SU-DHL-6 (cell line): Measurements from ENCODE around the gene ABR.

Experiments used
- EZH2phosphoT487 ChIP-seq: fragments of 200-600 bp; sonication (generic), shearing (Covaris generic); conservative IDR thresholded peaks from 2 replicates; pipeline ENCODE4 v1.6.1; 2018; ENCODE audit warnings: mild to moderate bottlenecking, antibody characterized with exemption, low read length, moderate library complexity, mixed read lengths
- TF ChIP-seq, protein P1 (sequence below): fragments of 200-600 bp; sonication (generic); IDR thresholded peaks from one replicate; pipeline ENCODE4 v1.5.1; 2017; ENCODE audit warnings: antibody characterized with exemption, mild to moderate bottlenecking, low read length, moderate library complexity; ENCODE audit not compliant: insufficient read depth, poor library complexity, severe bottlenecking

DNA sequence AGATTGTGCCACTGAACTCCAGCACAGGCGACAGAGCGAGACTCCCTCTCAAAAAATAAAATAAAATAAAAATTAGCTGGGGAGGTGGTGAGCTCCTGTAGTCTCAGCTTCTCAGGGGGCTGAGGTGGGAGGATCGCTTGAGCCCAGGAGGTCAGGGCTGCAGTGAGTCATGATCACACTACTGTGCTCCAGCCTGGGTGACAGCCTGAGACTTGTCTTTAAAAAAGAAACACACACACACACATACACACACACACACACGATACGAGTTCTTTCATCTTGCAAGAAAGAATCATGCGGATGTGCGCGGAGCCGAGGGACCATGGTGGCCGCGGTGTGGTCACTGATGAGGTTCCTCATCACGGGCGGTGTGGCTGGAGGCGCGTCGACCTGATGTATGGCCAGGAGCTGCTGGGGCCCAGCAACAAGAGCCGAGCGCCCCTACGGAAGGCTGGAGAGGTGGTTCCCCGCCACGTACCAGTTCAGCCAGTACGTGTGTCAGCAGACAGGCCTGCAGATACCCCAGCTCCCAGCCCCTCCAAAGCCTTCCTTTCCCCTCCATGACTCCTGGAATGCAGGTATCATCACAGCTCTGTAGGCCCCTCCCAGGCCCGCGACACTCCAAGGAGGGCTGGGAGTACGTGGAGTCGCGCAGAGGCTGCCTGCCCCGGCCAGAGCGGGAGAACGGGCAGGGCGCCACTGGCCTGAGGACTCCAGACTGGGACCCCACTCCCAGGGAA is 220.9 kb downstream of the ABR start:
- TF ChIP-seq, protein P1, sequence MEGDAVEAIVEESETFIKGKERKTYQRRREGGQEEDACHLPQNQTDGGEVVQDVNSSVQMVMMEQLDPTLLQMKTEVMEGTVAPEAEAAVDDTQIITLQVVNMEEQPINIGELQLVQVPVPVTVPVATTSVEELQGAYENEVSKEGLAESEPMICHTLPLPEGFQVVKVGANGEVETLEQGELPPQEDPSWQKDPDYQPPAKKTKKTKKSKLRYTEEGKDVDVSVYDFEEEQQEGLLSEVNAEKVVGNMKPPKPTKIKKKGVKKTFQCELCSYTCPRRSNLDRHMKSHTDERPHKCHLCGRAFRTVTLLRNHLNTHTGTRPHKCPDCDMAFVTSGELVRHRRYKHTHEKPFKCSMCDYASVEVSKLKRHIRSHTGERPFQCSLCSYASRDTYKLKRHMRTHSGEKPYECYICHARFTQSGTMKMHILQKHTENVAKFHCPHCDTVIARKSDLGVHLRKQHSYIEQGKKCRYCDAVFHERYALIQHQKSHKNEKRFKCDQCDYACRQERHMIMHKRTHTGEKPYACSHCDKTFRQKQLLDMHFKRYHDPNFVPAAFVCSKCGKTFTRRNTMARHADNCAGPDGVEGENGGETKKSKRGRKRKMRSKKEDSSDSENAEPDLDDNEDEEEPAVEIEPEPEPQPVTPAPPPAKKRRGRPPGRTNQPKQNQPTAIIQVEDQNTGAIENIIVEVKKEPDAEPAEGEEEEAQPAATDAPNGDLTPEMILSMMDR: no peak
- TF ChIP-seq EZH2phosphoT487: no peak
